HG03521 (cell line): ENCODE measurements around the gene TAOK1.
"Not testable (repeated sequence)": the region's sequence is repeated elsewhere in the genome, so short reads cannot be mapped to it uniquely, and the experiment has no call there.

Experiments
- ATAC-seq: cut with Tn5 transposase; IDR thresholded peaks from one replicate; pipeline ENCODE4 v1.9.1; 2021; ENCODE audit warnings: mild to moderate bottlenecking, moderate library complexity; ENCODE audit not compliant: unreplicated experiment

TAOK1 gene

DNA sequence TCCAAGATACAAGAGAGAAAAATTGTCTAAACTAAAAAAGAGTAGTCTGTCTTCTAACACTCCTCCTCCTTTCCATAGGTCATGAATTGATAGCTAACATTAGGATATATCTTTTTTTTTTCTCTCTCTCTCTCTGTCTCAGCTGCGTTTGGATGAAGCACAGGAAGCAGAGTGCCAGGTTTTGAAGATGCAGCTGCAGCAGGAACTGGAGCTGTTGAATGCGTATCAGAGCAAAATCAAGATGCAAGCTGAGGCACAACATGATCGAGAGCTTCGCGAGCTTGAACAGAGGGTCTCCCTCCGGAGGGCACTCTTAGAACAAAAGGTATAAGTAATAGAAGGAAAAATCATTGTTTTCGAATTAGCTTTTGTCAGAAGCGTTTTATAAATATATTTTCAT, 143.8 kb downstream of the TAOK1 start:
- ATAC-seq: no peak

DNA sequence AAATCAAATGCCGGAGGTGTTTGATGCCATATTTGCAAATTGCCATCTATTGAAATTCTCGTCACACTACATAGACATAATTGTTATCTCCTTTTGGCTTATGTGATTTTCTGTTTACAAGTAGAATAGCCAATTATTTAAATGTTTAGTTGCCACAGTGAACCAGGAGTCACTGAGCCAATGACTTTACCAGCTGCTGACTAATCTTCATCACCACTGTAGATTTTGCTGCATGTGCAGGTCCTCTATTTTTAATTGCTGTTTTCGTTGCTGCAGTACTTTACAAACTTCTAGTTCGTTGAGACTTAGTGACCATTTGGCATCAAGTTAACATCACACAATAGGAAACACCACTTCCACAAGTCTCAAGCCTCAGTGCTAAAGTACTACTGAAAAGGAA, 153.9 kb downstream of the TAOK1 start:
- no peak for ATAC-seq

GRCh38 chr17:29546085-29546484, 155.9 kb downstream of the TAOK1 start:
- no peak for ATAC-seq

- ATAC-seq: no peak
Observed at GRCh38 chr17:29546830-29547229, 156.7 kb downstream of the TAOK1 start.

- no peak for ATAC-seq
Observed at GRCh38 chr17:29549177-29549923, 159.2 kb downstream of the TAOK1 start.

GRCh38 chr17:29555840-29556239, 165.7 kb downstream of the TAOK1 start:
- ATAC-seq: no peak

DNA sequence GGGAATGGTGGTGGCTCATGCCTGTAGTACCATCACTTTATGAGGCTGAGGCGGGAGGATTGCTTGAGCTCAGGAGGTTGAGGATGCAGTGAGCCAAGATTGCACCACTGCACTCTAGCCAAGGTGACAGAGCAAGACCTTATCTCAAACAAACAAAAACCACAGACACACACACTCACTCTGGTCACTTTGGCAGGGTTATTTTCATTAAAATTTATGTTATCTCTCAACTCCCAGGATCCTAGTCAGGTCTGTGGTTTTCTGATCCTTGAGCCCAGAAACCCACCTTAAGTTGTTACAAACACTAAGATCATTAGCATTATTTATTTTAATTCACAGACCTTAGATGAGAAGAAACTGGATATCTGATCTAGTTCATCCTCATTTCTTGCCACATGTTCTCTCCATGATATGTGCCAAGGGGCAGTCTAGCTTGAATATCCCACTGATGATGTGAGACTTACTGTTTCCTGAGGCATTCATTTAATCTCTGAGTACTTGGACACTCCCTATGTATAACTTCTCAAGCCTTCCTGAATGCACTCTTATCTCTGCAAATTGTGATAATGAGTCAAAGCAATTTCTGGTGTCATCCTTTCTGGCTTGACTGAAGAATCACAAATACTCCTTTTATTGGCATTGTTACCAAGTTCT, 167.0 kb downstream of the TAOK1 start:
- no peak for ATAC-seq

DNA sequence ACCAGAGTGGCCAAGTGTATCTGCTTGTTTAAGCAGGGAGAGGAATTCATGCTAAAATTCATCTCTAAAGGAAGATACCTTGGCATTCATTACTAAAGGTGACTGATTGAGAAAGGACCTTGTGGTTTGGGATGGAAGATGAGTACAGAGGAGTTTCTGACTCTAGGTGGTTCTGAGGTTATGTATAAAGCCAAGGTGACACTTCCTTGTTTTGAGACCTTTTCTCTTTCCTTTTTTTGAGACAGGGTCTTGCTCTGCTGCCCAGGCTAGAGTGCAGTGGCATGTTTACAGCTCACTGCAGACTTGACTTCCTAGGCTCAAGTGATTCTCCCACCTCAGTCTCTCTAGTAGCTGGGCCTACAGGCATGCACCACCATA, 167.6 kb downstream of the TAOK1 start:
- no peak for ATAC-seq

GRCh38 chr17:29558139-29558538, 168.0 kb downstream of the TAOK1 start:
- ATAC-seq: not testable (repeated sequence)

DNA sequence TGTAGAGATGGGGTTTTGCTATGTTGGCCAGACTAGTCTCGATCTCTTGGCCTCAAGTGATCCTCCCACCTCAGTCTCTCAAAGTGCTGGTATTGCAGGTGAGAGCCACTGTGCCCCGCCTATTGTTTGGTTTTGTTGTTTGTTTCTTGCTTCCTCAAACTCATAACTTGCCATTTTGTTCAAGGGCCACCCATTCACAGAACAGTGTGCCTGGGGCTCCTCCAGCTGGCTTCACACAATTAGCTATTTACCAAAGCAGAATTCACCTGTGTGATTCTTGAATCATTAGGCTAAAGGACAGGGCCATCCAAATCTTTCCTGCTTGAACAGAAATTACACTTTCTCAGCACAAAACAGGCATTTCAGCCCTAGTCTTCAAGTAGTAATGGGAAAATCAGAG, 169.5 kb downstream of the TAOK1 start:
- no peak for ATAC-seq

DNA sequence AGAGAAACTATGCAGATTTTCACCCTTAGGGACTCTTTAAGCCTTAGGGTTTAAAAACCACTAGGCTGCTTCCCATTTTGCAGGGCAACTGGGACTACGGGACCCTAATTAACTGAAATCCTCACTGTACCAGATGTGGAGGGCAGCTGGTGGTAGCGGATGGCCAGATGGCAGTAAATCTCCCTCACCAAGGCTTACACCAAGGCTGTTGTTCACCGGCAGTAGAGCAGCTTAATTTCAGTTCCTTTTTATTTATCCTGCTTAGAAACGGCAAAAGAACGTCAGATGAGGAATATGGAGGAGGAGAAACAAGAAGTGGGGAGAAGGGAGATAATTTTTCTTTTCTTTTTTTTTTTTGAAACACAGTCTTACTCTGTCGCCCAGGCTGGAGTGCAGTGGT, 170.2 kb downstream of the TAOK1 start:
- ATAC-seq: no peak

DNA sequence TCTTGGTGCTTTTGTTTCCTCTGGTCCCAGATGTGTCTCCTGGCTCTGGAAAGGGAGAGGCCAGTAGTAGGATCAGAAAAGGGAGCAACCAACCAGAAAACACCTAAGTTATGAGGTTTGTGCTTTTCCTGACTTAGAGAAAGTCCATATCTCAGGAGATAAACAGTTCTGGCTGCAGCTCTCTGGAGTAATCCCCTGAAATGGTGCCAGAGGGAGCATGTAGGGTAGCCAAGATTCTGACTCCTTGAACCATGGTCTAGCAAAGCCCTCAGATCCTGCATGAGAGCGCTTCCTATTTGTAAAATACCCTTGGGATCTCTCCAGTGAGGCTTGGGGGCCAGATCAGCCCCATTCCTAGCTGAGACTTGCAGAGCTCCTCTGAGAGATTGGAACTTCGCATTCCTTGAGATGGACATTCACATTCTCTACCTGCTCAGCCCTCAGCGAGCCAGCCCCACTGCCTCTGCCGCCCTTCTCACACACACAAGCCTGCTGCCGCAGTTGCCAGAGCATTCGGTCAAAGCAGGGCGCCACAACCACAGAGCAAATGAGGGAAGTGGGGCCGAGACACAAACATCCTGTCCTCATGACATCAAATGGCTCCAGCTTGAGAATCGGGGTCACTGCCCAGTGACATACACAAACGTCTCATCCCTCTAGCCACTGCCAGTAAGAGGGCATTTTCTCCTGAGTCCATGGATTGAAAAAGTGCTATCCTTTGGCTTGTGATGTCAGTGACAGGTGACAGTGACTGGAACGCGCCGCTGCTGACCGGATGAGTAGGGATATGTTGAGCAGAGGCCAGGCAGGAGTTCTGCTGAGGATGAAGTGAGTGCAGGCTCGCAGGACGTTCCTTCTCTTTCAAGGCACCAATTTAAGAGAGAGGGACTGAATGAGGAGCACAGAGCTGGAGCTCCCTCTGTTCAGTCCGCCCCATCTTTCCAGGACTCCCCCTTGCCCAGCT, 171.7 kb downstream of the TAOK1 start:
- ATAC-seq: no peak

DNA sequence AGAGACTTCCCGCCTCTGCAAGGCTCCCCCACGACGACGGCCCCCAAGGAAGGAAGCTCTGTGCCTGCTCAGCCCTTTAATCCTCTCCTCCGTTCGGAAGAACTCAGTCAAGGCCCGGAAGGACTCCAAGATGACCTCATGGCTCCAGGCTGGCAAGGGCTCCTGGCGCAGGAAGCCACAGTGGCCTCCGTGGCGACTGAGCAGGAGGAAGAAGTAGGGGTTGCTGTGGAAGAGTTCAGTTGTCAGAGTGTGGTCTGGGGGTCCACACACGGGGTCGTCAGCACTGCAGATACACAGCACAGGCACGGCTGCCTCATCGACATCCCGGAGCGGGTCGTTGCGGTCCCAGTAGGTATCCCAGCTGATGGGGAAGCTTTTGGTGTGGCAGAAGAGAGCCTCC, 172.5 kb downstream of the TAOK1 start:
- ATAC-seq: no peak

GRCh38 chr17:29563816-29564215, 173.7 kb downstream of the TAOK1 start:
- ATAC-seq: no peak

- no peak for ATAC-seq
Observed at GRCh38 chr17:29565643-29566472, 175.7 kb downstream of the TAOK1 start.

DNA sequence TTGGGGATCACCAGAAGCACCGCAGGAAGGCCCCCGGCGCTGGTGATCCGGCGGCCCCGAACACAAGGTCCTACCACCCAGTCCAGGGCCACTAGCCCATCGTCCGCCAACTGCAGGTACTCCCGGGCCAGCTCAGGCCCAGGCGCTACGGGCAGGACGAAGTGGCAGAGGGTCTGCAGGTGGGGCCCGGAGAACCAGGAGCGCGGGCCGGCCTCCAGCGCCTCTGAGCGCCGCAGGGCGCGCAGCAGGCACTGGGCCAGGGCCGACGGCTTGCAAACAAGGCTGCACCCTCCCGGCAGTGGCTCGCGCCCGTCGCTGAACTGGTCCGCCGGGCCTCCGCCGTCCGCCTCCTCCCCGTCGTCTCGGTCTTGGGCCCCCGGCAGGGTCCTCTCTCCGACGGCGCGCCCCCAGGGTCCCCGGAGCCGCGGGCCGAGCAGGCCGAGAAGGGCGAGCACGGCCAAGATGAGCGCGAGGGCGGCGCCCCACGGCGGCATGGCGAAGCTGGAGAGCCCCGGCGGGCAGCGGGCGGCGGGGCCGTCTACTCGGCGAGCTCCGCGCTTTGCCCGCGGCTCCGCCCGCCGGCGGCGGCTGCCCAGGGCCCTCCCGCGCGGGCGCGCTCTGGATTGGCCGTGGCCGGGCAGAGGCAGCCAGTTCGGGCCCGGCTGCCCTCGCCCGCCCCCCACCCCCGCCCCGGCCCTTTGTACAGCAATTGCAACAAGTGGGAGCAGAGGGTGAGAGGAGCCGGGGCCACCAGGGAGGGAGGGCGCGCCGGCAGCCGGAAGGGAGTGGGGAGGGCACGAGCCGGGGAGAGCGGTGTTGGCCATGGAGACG, 176.5 kb downstream of the TAOK1 start, which contains the start of gene ABHD15:
TSS of gene ABHD15 (minus strand) at position 565 of the 831 bp plus-strand sequence. CDS start at position 494, 71 bp downstream.
- ATAC-seq: peak; percentile 29

- ATAC-seq: peak; percentile 5
Observed at GRCh38 chr17:29567304-29567553, 177.1 kb downstream of the TAOK1 start.

DNA sequence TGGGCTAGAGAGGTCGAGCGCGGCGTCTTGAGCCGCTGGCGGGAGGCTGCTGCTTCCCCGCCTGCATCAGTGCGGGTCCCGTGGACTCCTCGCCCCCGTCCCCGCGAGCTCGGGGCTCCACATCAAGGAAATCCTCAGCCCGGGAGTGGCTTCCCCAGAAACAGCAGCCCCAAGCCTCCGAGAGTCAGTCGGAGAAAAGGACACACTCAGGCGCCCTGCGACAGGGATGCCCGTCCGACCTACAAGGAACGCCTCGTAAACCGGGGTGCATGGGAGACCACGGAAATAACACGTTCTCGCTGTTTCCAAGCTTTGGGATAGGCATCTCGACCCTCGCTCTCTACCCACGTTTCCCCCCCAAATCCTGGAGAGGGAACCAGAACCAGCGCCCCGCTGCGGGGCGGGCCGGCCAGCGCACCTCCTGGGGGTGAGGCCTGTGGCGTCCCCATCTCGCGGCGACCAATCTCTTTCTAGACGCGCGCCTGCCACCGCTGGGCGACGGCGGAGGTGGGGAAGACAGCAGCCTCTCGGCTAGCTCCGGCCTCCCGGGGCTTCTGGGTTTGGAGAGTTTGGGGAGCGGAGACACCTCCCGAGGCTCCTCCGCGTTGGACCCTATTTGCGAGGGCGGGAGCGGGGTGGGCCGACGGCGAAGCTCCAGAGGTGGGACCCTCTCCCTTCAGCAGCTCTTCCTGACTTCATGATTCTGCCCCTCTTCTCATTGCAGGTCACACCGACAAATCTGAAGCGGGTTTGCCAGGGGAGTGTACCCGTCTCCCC, 177.6 kb downstream of the TAOK1 start:
- peak; percentile 27 for ATAC-seq
